Thyroid gland (tissue), 4 donors: ENCODE results near the gene MYBL2.

Experiments
- CTCF ChIP-seq, 6 experiments: fragments of 200-600 bp in 3 of 6; fragments of 450-650 bp in 3 of 6; sonication (generic) in 3 of 6; IDR thresholded peaks; one replicate each; pipeline ENCODE4 v1.5.1; 2016 to 2019; ENCODE audit warnings: antibody characterized with exemption in 6 of 6, mild to moderate bottlenecking in 2 of 6, inconsistent platforms in 1 of 6, moderate library complexity in 1 of 6
- POLR2A ChIP-seq, 2 donors: fragments of 450-650 bp; IDR thresholded peaks; one replicate each; pipeline ENCODE4 v1.6.1; 2017; ENCODE audit warnings: antibody characterized with exemption in 2 of 2, mild to moderate bottlenecking in 2 of 2, moderate library complexity in 1 of 2

- TF ChIP-seq POLR2A (IDR thresholded peaks at IDR 0.05) (no peak), CTCF (IDR thresholded peaks at IDR 0.05) (no peak)
Observed at GRCh38 chr20:43669332-43669731, 2.4 kb downstream of the MYBL2 start.
